Inferior parietal cortex (tissue), 1 donor: ENCODE results near the gene ABCB10.
"Not testable (repeated sequence)": the region's sequence is repeated elsewhere in the genome, so short reads cannot be mapped to it uniquely, and the experiment has no call there.

Experiments used
- DNase-seq: peaks from one replicate; pipeline ENCODE4 v3.0.0-alpha.2; 2016; ENCODE audit errors: extremely low spot score

The ABCB10 gene

DNA sequence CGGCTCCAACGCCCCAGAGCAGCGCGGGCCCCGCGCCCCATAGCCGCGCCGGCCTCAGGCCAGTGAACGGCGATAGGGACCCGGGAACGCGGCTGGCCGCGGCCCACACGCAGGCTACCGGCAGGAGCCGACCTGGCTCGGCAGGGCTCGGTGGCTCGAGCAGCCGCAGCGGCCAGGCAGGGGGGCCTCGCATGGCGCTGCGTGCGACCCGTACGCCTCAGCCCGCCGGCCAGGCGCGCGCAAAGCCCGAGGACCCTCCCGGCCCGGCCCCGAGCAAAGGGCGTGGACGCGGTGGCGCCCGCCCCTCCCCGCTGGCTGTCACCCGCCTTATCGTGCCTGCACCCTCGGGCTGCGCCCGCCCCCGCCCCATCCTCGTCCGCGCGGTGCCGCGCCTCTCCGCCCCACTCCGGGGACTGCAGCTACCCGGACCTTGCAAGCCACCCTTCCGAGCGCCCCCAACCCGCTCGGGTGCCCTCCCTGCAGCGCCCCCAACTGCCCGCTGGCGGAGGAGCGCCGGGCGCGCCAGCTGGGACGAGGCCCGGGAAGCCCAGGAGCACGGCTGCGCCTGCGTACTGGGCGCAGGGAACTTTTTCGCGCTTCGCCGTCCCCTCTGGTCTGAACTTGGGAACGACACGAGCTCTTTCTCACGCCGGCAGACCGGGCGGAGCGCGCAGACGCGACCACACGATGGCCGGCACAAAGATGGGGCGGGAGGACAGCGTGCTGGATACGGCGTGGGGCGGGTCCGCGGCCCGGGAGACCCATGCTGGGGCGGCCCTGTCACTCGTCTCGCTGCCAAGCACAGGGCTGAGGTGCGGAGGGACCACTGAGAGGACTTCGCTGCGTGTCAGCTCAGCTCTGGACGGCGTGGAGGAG, at the start of gene ABCB10:
ABCB10 (minus strand) TSS at position 248 of the 876 bp plus-strand sequence; CDS start at position 193, 55 bp downstream.
- peak; percentile 98 for DNase-seq

DNA sequence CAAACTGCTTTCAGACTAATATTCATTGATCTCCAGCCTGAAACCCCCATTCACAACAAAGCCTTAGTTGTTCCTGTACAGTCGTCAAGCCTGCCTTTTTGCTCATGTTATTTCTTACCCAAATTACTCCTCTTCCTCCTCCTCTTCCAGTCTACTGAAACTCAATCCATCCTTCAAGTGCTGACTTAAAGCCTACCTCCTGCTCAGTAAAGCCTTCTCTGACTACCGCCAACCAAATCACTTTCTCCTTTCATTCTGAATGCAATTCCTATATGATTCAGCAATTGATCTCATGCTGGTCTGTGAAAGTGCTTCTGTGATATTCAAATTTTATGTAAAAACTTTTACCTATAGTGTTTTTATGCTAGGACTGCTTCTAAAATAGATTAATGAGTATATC, 48.9 kb upstream of the ABCB10 start:
- no peak for DNase-seq

DNA sequence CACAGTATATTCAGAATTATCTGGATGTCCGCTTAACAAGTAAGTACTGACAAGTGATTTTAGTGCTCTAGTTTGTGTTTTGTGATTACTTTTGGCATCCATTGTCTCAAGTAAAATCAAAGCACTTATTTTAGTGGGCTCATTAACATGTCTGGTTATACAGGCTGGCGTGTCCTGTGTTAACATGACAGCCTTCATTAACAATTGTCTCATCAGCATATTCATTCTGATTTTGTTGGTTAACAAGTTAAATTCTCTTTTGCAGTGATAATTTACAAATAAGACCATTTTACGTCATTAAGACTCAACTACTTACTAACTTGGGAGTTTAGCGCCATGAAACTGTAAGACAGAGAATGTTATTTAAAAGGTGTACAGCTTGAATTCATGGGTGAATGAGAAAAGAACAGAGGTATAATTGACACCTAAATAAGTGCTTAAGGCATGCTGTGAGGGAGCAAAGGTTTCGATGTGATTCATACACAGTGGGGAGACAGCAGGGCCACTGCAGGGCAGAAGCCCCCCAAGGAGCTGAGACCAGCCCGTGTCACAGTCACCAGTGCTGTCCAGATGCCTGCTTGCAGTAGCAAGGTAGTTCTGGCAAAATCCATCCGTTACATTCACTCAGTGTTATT, 45.0 kb upstream of the ABCB10 start:
- no peak for DNase-seq

DNA sequence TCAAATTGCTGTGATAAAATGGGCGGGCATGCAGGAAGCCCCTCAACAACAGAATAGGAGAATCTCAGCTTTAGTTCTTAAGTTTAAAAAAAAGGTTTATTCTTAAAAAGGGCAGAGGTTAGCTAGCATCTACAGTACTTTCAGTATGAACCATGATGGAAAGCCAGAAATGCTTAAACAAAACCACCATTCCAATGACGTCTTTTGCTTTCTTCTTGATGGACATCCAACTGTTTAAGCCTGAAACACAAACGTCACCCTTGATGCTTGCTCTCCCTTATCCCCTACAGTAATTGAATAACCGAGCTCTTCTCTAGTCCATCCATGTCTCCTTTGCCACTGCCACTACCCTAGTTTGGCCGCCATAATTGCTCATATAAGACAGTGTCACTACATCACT, 41.7 kb upstream of the ABCB10 start:
- no peak for DNase-seq

DNA sequence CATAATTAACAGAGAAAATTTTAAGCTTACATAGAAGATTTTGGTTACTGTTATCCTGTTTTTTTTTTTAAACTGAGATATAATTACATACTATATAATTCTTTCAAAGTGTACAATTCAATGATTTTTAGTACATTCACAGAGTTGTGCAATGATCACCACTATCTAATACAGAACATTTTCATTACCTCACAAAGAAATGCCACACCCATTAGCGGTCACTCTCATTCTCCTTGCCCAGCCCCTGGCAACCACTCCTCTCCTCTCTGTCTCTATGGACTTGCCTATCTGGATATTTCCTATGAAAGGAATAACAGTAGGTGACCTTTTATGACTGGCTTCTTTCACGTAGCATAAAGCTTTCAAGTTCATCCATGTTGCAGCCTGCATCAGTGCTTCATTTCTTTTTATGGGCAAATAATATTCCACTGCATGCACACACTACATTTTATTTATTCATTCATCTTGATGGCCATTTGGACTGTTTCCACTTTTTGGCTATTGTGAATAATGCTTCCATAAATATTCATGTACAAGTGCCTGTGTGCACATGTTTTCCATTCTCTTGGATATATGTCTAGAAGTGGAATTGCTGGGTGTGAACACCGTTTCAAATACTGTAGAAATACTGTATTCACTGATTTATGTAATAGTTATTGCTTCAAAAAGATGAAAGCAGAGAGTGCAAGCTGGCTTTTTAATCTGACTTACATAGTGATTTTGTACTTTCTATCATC, 40.9 kb upstream of the ABCB10 start:
- no peak for DNase-seq

DNA sequence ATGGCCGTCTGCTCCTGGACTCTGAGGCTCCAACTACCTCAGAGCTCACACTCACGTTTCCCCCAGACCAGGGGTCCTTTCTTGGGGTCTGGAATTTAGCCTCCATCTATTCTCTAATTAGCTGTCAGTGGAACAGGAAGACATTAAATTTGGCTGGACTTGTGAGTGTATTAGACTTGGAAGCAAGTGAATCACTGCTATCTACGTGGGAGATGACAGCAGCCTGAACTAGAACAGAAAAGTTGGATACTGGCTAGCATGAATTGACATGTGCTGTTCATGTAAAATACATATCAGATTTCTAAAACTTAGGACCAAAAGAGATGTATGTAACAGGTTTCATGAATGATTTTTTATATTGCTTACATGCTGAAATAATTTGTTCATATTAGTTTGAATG, 39.4 kb upstream of the ABCB10 start:
- DNase-seq, result peak; percentile 11

DNA sequence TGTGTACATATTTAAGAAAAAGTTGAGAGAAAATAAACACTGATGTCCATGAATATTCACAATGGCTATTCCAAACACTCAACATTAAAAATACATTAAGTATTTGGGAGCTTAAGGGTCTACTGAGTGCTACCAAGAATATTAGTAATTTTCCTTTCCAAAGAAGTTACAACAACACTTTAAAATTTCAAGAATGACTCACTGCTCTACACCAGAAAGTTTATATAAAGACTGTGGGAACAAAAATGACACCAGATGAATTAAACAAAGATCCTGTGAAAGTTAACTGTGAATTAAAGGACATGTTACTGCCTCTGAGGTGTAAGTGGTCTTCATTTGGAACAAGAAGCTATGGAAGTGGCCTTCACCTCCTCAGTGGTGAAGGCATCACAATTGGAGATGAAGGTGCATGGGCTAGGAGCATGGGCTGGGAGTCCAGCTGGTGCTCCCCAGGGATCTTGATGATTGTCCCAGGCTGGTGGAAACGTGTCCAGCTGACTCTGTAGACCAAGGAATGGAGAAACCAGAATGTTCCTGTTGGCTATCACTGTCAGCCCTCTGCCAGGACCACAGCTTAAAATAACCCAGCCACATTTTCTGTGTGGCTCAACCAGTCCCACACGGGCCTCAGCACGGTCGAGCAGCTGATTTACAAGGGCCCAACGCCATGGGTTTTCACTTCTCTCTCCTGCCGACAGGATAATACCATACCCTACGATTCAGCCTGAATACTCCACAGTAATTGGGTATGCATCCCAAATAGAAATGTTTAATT, 38.6 kb upstream of the ABCB10 start:
- DNase-seq, result peak; percentile 10

DNA sequence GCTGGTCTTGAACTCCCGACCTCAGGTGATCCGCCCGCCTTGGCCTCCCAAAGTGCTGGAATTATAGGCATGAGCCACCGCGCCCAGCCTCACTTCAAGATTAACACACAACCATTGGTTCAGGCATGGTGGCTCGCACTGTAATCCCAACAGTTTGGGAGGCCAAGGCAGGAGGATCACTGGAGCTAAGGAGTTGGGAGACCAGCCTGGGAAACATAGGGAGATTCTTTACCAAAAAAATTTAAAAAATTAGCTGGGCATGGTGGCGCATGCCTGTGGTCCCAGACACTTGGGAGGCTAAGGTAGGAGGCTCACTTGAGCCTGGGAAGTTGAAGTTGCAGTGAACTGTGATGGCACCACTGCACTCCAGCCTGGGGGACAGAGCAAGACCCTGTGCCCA, 37.4 kb upstream of the ABCB10 start:
- DNase-seq, result not testable (repeated sequence)

DNA sequence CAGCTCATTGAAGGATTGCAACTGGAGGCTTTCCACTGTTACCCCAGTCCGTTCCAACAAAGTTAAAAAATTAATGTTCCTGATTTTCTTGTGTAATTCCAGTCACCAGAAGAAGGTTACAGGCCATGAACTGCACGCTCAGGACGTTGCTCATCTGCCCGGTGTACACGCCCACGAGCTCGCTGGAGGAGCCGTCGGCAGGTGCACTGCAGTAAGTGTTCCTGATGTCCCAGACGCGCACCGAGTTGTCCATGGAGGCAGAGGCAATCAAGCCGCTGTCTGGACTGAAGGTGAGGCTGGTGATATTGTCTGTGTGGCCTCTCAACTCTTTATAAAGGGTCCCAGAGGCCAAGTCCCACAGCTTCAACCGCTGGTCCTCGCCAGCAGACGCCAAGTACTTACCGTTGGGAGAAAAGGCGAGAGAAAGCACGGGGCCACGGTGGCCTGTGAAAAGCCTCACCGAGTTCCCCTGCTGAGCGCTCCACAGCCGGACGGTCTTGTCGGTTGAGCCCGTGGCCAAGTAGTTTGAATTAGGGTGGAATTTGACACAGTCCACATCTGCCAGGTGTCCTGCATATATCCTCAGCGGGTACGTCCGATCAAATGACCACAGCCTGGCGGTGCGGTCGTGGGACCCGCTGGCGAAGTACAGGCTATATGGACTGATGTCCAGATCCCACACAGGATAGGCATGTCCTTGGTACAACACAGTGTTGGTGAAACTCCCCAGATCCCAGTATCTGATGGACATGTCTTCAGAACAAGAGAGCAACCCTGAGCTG, 35.9 kb upstream of the ABCB10 start:
- DNase-seq, result no peak

DNA sequence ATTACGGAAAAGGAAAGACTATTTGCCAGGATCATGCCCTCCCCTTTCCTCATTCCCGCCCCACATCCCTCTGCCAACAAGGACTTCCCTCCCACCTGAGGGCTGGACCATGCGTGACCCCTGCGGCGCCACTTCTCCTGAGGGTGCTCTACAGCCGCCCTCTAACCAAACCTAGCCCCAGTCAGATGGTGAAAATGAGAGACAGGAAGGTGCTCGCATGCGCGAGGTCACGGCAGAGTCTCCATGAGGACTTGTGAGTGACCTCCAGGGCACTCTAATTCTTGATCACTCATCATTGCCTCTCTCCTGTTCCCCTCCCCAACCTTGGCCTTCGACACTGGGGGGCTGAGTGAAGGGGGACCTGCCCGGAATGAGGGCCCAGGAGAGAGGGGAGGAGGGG, 35.3 kb upstream of the ABCB10 start:
- DNase-seq, result no peak

DNA sequence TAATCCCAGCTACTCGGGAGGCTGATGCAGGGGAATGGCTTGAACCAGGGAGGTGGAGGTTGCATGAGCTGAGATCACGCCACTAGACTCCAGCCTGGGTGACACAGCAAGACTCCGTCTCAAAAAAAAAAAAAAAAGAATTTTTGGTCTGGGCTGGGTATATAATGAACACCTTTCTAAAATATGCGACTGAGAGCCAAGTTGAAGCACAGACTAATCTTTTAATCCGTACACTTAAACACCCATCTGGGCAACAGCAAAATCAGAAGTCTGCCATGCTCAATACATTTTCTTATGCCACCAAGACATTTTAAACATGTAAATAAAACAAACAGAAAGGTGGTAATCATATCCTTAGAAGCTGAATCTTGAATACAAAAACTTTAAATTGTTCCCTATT, 31.6 kb upstream of the ABCB10 start:
- DNase-seq, result no peak

DNA sequence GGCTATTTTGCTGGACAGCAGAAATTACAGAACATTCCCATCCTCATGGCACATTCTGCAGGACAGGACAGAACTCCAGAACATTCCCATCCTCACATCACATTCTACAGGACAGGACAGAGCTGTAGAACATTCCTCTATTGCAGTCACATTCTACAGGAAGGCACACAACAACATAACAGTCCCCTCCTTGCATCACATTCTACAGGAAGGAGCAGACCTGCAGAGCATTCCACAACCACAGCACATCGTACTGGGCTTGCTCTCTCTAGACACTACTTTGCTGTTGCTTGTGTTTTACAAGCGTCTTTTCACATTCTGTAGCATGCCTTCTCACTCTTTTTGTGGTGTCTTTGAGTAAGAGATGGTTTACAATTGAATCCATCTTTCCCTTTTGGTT, 26.8 kb upstream of the ABCB10 start:
- no peak for DNase-seq

DNA sequence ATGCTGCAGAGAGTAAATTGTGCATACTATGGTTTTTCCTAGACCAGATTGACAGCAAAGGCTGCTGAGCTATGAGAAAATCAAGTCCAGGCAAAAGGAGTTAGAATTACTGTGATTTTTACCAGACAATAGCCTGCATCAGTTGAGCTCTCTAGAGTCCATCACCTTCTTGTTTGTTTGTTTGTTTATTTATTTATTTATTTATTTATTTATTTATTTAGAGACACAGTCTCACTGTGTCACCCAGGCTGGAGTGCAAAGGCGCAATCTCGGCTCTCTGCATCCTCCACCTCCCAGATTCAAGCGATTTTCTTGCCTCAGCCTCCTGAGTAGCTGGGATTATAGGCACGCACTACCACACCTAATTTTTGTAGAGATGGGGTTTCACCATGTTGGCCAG, 24.2 kb upstream of the ABCB10 start:
- DNase-seq, result no peak

DNA sequence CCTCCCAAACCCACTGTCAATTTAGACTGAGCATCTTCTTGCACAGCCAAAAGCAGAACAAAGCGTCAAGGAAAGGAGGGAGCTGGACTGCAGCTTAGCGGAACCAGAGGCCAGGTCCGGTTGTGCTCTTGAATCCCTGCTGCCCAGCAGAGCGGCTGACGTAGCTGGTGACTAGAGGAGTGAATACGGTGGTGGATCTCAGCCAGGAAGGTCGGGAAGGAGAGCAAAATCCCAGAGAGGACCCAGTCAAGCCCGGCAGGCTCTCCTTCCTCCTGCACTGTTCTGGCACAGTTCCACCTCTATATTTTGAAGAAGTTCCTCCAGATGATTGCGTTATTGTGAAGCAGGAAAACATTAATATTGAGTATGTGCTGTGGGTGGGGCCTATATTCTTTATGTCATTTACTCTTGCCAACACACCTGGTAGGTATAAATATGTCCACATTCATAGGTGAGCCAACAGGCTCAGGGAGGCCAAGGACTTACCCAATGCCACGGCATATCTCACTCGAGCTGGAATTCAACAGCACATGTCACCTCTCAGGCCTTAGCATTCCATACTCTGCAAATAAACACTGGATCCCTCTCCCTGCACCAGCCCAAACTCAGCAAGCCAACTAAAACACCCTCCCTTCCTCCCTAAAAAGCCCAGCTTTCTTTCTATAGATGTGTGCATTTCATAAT, 23.6 kb upstream of the ABCB10 start:
- no peak for DNase-seq

DNA sequence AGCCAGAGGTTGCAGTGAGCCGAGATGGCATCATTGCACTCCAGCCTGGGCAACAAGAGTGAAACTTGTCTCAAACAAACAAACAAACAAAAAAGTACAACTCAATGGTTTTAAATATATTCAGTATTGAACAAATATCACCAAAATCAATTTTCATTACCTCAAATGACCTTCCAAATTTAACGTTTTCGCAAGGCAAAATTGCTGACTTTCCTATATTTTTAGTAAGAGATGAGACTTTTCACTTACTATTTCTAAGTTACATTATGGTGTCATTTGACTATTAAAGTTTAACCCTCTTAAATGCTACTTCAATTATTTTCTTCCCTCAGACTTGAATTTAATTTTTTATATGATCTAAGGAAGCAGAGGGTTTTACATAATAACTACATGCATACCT, 23.0 kb upstream of the ABCB10 start:
- no peak for DNase-seq

DNA sequence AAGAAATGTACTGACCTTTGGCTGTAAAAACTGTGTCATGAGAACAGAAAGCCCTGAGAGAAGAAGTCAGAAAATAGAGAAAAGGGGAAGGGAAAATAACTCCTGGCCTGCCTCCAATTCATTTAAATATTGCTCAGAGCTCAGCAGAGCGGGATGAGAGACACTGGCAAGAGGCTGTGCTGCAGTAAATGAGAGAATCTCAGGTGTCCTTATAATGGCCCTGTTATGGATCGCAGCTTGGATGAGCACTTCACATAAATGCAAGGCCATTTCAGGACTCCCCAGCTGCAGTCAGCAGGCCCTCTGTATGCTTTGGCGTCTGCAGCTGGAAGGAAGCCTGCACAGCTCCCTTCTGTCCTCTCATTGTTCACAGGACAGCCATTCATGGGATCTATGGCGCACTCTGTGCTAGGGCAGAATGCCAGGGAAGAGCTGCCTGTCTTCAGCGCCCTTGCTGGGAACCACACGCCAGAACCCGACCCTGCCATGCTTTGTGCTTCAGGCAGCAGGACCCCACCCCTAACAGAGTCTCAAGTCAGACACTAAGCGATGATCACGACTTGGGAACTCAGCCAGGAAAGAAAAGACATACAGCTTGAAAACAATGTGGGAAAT, 20.7 kb upstream of the ABCB10 start:
- peak; percentile 90 for DNase-seq

DNA sequence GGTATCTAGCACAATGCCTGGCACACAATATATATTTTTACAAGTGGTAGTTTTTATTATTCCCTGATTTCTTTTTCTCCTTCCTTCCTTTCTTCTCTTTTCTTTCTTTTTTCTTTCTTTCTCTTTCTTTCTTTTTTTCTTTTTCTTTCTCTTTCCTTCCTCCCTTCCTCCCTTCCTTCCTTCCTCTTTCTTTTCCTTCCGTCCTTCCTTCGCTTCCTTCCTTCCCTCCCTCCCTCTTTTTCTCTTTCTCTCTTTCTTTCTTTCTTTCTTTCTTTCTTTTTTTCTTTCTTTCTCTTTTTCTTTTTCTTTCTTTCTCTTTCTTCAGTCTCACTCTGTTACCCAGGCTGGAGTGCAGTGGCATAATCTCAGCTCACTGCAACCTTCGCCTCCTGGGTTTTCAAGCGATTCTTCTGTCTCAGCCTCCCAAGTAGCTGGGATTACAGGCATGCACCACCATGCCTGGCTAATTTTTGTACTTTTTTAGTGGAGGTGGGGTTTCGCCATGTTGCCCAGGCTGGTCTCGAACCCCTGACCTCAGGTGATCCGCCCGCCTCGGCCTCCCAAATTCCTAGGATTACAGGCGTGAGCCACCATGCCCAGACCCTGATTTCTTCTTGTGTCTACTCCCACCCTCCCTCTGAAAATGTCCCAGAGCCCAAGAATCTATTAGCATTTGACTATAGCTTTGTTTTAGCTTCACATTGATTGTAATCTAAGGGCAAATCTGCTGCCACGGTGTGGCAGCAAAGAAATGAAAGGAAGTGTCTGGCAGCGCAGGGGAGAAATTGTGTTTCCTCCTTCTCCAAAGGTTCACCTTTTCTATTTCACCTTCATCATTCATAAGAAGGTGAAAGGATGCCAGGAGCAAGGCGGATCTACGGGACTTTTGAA, 19.9 kb upstream of the ABCB10 start:
- no peak for DNase-seq

DNA sequence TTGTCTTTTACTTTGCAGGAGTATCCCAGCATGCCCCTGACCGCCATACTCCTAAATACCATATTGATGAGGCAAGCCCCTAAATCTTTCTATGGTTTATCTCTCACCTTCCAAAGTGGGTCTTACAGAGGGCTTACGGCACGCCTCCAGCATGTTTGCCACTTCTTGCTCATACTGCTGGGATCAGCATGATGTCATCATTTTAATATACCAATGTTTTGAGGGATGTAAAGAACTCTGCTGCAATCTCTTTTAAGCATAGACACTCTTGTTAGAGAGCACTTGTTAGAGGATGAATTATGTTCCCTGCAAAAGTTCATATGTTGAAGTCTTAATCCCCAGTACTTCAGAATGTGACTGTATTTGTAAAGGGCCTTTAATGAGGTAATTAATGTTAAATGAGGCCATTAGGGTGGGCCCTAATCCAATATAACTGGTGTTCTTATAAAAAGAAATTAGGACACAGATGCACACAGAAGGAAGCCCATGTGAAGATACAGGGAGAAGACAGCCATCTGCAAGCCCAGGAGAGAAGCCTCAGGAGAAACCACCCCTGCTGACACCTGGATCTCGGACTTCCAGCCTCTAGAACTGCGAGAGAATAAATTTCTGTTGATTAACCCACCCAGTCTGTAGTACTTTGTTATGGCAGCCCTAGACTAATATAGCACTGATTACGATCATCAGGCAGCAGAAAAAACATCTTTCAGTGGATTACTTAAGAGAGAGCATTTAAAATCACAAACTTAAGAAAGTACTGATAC, 16.4 kb upstream of the ABCB10 start:
- DNase-seq, result no peak
